ENCODE measurements around the gene LRRC40.

The LRRC40 gene

DNA sequence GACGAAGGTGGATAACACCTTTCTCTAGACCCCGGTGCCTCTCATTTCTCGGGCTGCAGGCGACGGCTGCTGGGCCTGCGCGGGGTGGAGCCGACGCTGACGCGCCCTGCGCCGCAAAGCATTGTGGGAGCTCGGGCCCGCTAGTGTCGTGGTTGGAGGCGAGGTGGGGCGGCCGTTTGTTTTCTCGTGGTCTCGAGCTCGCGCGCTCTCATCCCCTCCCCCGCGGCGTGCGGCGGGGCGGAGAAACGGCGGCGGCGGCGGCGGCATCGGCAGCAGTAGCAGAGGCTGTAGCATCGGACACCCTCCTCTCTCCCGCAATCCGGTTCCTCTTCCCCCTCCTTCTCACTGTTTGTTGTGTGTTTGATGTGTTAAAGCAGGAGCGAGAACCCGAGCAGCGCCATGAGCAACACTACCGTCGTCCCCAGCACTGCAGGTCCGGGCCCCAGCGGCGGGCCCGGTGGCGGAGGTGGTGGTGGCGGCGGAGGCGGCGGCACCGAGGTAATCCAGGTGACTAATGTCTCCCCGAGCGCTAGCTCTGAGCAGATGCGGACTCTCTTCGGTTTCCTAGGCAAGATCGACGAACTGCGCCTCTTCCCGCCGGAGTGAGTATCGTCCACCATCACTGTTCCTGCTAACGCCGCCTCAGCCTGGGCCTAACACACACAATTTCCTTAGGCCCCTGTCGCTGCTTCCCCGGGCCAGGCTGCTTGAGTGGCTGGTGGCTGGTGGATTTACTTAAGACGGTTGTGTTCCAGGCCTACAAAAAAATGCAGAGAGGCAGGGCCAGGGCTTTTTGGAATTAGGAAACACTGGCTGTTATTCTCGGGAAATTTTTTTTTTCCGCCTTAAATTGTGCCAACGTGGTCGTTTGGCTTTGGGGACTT, 16.1 kb upstream of the LRRC40 start, which contains the start of gene SRSF11 (continued):
- TF ChIP-seq GLI2 (tag by site-specific recombination; IDR thresholded peaks at IDR 0.05; ENCODE audit: borderline replicate concordance, low read depth) = no peak
- no peak for TF ChIP-seq ZNF768 (tag by site-specific recombination; IDR thresholded peaks at IDR 0.05)
- TF ChIP-seq ZNF555 (tag by site-specific recombination; conservative IDR thresholded peaks at IDR 0.05) = no peak
- TF ChIP-seq, protein P1, sequence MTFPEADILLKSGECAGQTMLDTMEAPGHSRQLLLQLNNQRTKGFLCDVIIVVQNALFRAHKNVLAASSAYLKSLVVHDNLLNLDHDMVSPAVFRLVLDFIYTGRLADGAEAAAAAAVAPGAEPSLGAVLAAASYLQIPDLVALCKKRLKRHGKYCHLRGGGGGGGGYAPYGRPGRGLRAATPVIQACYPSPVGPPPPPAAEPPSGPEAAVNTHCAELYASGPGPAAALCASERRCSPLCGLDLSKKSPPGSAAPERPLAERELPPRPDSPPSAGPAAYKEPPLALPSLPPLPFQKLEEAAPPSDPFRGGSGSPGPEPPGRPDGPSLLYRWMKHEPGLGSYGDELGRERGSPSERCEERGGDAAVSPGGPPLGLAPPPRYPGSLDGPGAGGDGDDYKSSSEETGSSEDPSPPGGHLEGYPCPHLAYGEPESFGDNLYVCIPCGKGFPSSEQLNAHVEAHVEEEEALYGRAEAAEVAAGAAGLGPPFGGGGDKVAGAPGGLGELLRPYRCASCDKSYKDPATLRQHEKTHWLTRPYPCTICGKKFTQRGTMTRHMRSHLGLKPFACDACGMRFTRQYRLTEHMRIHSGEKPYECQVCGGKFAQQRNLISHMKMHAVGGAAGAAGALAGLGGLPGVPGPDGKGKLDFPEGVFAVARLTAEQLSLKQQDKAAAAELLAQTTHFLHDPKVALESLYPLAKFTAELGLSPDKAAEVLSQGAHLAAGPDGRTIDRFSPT (tag by site-specific recombination; IDR thresholded peaks at IDR 0.05) = no peak
- no peak for TF ChIP-seq ZNF624 (tag by site-specific recombination; IDR thresholded peaks at IDR 0.05)
- TF ChIP-seq, protein P2, sequence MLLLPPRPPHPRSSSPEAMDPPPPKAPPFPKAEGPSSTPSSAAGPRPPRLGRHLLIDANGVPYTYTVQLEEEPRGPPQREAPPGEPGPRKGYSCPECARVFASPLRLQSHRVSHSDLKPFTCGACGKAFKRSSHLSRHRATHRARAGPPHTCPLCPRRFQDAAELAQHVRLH (tag by site-specific recombination; IDR thresholded peaks at IDR 0.05) = no peak
- TF ChIP-seq ZNF146 (tag by site-specific recombination; IDR thresholded peaks at IDR 0.05) = no peak
- TF ChIP-seq, protein P3, sequence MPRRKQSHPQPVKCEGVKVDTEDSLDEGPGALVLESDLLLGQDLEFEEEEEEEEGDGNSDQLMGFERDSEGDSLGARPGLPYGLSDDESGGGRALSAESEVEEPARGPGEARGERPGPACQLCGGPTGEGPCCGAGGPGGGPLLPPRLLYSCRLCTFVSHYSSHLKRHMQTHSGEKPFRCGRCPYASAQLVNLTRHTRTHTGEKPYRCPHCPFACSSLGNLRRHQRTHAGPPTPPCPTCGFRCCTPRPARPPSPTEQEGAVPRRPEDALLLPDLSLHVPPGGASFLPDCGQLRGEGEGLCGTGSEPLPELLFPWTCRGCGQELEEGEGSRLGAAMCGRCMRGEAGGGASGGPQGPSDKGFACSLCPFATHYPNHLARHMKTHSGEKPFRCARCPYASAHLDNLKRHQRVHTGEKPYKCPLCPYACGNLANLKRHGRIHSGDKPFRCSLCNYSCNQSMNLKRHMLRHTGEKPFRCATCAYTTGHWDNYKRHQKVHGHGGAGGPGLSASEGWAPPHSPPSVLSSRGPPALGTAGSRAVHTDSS (tag by site-specific recombination; IDR thresholded peaks at IDR 0.05) = no peak
- TF ChIP-seq TCF7L2 (IDR thresholded peaks at IDR 0.05; ENCODE audit: borderline replicate concordance, low read depth, low read length) = no peak
- no peak for TF ChIP-seq ZNF426 (tag by site-specific recombination; IDR thresholded peaks at IDR 0.05)
- TF ChIP-seq, protein P4, sequence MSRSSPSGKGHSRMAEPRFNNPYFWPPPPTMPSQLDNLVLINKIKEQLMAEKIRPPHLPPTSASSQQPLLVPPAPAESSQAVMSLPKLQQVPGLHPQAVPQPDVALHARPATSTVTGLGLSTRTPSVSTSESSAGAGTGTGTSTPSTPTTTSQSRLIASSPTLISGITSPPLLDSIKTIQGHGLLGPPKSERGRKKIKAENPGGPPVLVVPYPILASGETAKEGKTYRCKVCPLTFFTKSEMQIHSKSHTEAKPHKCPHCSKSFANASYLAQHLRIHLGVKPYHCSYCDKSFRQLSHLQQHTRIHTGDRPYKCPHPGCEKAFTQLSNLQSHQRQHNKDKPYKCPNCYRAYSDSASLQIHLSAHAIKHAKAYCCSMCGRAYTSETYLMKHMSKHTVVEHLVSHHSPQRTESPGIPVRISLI (tag by site-specific recombination; IDR thresholded peaks at IDR 0.05) = no peak
- no peak for TF ChIP-seq SETDB1 (IDR thresholded peaks at IDR 0.05; ENCODE audit: insufficient read length, low read length)
- peak; percentile 24; the same call in 1 of the 2 replicates for TF ChIP-seq ZSCAN30 (tag by site-specific recombination; IDR thresholded peaks at IDR 0.05)
- TF ChIP-seq ZNF654 (tag by site-specific recombination; IDR thresholded peaks at IDR 0.05; ENCODE audit: low read depth) = no peak
- TF ChIP-seq, protein P5, sequence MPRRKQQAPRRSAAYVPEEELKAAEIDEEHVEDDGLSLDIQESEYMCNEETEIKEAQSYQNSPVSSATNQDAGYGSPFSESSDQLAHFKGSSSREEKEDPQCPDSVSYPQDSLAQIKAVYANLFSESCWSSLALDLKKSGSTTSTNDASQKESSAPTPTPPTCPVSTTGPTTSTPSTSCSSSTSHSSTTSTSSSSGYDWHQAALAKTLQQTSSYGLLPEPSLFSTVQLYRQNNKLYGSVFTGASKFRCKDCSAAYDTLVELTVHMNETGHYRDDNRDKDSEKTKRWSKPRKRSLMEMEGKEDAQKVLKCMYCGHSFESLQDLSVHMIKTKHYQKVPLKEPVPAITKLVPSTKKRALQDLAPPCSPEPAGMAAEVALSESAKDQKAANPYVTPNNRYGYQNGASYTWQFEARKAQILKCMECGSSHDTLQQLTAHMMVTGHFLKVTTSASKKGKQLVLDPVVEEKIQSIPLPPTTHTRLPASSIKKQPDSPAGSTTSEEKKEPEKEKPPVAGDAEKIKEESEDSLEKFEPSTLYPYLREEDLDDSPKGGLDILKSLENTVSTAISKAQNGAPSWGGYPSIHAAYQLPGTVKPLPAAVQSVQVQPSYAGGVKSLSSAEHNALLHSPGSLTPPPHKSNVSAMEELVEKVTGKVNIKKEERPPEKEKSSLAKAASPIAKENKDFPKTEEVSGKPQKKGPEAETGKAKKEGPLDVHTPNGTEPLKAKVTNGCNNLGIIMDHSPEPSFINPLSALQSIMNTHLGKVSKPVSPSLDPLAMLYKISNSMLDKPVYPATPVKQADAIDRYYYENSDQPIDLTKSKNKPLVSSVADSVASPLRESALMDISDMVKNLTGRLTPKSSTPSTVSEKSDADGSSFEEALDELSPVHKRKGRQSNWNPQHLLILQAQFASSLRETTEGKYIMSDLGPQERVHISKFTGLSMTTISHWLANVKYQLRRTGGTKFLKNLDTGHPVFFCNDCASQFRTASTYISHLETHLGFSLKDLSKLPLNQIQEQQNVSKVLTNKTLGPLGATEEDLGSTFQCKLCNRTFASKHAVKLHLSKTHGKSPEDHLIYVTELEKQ (tag by site-specific recombination; IDR thresholded peaks at IDR 0.05; ENCODE audit: borderline replicate concordance) = no peak
- peak; percentile 64 for TF ChIP-seq KLF1 (tag by site-specific recombination; IDR thresholded peaks at IDR 0.05)
- TF ChIP-seq, protein P6, sequence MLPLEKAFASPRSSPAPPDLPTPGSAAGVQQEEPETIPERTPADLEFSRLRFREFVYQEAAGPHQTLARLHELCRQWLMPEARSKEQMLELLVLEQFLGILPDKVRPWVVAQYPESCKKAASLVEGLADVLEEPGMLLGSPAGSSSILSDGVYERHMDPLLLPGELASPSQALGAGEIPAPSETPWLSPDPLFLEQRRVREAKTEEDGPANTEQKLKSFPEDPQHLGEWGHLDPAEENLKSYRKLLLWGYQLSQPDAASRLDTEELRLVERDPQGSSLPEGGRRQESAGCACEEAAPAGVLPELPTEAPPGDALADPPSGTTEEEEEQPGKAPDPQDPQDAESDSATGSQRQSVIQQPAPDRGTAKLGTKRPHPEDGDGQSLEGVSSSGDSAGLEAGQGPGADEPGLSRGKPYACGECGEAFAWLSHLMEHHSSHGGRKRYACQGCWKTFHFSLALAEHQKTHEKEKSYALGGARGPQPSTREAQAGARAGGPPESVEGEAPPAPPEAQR (tag by site-specific recombination; IDR thresholded peaks at IDR 0.05) = no peak
- TF ChIP-seq ZNF335 (tag by site-specific recombination; conservative IDR thresholded peaks at IDR 0.05) = peak; percentile 76
- TF ChIP-seq ZNF623 (tag by site-specific recombination; IDR thresholded peaks at IDR 0.05) = no peak
- TF ChIP-seq, protein P7, sequence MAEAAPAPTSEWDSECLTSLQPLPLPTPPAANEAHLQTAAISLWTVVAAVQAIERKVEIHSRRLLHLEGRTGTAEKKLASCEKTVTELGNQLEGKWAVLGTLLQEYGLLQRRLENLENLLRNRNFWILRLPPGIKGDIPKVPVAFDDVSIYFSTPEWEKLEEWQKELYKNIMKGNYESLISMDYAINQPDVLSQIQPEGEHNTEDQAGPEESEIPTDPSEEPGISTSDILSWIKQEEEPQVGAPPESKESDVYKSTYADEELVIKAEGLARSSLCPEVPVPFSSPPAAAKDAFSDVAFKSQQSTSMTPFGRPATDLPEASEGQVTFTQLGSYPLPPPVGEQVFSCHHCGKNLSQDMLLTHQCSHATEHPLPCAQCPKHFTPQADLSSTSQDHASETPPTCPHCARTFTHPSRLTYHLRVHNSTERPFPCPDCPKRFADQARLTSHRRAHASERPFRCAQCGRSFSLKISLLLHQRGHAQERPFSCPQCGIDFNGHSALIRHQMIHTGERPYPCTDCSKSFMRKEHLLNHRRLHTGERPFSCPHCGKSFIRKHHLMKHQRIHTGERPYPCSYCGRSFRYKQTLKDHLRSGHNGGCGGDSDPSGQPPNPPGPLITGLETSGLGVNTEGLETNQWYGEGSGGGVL (tag by site-specific recombination; IDR thresholded peaks at IDR 0.05) = no peak; the same call in none of the 2 replicates
- TF ChIP-seq ZNF2 (tag by site-specific recombination; IDR thresholded peaks at IDR 0.05) = peak; percentile 88
- TF ChIP-seq ZNF324 (tag by site-specific recombination; IDR thresholded peaks at IDR 0.05) = 0 out of 2 replicates have a peak, but pooled peaks have one; percentile 24
- TF ChIP-seq GFI1B (tag by site-specific recombination; IDR thresholded peaks at IDR 0.05) = no peak
- TF ChIP-seq ZNF133 (tag by site-specific recombination; IDR thresholded peaks at IDR 0.05) = no peak
- no peak for TF ChIP-seq ZNF777 (tag by site-specific recombination; IDR thresholded peaks at IDR 0.05; ENCODE audit: borderline replicate concordance)
- TF ChIP-seq ZNF114 (tag by site-specific recombination; IDR thresholded peaks at IDR 0.05) = no peak

Measured in HEK293 (cell line).